HG03571 (cell line): ENCODE data around the gene TFF2.

ENCODE experiments used
- ATAC-seq: cut with Tn5 transposase; IDR thresholded peaks from one replicate; pipeline ENCODE4 v1.9.1; 2021; ENCODE audit not compliant: unreplicated experiment

TFF2 gene

DNA sequence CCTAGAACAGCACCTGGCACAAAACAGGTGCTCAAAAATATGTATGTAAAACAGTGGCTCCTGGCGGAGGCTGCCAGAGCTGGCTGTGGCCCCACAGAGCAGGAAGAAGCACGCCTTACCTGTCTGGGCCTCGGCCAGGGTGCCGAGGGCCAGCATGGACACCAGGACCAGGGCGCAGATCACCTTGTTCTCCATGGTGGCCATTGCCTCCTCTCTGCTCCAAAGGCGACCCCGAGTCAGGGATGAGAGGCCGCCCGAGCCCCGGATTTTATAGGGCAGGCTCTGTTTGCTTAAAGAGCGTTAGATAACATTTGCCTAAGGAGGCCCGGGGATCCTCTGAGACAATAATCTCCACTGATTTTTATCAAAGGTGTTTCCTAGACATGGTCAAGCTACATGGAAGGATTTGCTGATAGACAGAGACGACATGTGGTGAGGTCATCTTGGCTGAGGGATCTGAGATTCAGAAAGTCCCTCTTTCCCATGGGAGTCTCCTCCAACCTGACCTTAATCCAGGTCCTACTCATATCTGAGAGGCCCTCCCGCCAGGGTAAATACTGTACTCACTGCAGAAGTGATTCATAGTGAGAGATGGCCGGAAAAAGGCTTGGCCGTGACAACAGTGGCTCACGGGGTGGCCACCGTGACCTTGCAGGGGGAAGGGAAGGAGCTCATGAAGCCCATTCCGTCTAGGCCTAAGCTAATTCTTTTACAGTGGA is 15.7 kb upstream of the TFF2 start, which contains the start of gene TFF1:
TSS of gene TFF1 (minus strand) at position 244 of the 719 bp plus-strand sequence. CDS start at position 204, 40 bp downstream.
- no peak for ATAC-seq

DNA sequence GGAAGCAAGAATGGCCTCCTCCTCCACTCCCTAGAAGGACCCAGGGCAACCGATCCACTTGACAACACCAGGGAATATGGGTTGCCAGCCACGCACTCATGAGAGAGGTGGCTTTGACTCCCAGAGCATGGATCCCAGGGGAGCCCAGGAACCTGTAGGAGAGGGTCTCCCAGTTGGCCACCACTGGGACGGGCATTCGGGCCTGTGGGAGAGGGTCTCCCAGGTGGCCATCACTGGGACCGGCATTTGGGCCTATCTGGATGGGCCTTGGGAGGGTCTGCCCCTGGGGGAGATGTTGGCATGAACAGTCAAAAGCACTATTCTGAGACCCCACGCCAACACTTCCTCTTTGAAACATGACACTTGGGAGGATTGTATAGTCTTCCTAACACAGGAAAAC is 15.0 kb upstream of the TFF2 start:
- no peak for ATAC-seq

DNA sequence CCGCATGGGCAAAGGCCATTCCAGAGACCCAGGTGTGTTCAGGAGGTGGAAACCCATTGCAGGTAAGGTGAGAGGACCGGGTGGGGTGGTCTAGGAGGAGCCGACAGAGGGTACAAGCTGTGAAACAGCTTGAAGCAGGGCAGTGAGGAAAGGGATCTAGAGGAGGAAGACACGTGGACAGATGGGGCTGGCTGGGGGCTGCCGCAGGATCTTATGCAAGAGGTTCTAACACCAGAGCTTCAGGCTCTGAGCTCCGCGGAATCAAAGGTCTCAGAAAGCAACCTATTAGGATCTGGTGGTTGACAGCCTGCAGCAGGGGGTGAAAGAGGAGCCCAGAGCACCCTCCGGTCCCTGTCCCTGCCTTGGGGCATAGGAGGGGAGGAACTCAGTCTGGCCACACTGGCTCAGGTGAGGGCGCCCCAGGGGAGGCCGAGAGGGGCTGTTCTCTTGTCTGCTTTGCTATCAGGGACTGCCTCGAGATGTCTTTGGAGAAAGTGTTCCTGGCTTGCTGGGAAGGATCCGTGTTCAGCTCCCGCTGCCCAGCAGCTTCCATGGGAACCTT is 13.6 kb upstream of the TFF2 start:
- ATAC-seq = no peak

DNA sequence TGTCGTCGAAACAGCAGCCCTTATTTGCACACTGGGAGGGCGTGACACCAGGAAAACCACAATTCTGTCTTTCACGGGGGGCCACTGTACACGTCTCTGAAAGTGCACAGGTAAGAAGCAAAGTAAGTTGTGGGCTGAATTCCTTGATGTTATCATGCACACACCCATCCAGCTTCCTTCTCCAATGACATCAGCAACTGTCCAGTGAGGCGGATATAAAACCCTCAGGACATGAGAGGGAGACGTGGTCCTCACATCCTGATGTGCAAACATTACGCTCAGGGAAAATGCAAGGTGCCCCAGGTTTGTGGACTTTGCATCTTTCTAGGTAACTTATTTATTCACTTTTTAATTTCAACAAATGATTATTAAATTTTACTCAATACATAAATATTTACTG is 12.5 kb upstream of the TFF2 start:
- ATAC-seq = no peak

DNA sequence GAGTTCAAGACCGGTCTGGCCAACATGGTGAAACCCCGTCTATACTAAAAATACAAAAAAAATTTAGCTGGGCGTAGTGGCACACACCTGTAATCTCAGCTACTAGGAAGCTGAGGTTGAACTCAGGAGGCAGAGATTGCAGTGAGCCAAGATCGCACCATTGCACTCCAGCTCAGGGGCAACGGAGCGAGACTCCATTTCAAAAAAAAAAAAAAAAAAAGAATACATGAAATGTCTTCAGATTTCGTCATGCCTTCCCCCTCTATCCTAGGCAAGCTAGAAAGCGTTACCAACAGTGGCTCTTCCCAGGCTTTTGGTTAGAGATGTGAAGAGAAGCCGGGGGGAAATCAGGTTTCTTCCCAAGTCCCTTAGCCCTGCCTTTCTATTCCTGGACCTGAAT is 11.9 kb upstream of the TFF2 start:
- ATAC-seq = no peak

DNA sequence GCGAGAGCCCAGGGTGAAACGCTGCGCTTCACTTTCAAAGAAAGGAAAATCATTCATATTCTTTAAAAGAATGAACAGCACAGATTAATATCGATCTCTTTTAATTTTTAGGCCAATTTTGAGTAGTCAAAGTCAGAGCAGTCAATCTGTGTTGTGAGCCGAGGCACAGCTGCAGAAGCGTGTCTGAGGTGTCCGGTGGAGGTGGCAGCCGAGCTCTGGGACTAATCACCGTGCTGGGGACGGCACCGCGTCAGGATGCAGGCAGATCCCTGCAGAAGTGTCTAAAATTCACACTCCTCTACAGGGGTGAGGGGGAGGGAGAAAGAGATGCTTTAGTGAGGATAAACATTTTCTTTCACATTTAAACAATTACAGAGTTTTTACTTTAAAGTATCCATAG is 11.4 kb upstream of the TFF2 start:
- no peak for ATAC-seq

DNA sequence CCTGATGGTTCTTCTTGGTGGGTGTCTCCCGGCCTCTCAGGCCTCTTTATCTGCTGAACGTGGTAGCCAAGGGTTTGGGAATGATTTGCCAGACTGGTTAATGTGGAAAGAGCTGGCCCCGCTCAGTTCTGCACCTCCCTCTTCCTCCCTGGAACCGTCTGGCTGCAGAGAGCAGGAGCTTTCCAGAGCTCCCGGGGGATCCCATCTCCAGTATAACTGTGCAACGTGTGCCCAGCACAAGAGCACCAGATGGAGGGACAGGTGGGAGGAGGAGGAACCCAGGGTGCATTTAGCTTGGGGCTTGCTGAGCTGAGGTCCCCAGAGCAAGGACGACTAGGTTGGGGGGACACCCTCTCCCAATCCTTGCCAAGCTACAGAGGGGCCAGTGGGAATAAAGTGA is 10.5 kb upstream of the TFF2 start:
- no peak for ATAC-seq

DNA sequence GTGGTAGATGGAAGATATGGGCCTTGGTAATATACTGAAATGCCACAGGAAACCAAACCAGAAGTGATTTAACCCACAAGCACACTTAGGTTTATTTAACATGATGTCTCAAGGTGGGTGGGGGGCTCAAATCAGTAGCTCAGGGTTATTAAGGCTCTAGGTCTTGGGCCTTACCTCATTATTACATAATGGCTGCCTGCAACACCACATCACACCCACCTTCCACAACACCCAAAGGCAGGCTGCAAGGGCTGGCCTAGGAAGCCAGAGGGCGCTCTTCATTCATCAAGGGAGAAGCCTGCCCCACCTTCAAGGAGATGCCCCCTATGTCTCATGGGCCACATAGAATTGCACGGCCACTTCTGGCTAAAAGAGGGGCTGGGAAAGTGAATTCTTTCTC is 9.5 kb upstream of the TFF2 start:
- ATAC-seq = no peak

DNA sequence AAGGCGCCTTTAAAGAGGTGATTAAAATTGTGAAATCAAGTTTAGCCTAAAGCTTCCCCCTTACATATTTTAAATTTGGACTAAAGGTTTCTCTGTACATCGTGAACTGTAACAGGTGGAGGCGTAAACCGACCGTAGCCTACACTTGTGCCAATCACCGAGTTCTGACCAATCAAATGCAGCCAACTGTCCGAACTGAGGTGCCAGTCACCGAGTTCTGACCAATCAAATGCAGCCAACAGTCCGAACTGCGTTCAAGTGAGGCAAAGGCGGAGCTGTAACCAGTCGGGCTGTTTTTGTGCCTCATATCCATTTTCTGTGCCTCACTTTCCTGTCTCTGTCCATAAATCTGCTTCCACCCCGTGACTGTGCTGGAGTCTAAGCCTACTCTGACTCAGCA is 8.1 kb upstream of the TFF2 start:
- ATAC-seq = no peak

DNA sequence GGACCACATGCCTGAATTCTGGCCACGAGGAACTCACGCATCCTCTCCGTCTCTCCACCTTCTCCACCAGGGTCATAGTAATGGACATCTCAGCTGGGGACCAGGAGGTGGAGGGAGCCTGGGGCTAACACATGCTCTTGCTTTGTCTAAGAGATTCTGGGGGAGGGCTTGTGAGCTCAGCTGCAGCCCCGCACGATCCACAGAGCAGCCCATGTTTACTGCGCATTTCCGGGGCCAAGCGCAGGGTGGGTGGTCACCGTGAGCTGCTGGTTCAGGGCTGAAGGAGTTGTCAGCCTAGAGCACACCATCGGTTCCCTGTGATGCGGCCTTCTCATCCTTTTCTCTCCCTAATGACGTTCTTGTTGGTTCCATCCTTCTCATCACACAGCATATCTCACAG is 7.5 kb upstream of the TFF2 start:
- no peak for ATAC-seq

DNA sequence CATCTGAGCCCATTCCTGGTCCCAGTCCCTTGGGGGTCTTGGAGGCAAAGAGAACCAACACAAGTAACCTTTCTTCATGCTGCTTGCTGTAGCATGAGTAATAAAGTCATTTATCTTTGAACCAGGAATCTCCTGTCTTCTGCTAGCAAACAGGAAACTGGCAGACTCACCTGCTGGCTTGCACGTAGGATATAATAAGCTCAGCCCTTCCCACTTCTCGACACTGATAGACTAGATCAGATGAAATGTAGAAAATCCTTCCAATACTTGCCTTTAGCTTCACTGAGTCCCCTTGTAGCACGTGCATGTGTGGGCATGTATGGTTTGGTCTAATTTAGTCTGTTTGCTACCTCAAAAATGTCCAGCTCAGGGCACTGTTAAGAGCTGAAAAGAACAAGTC is 6.5 kb upstream of the TFF2 start:
- no peak for ATAC-seq

DNA sequence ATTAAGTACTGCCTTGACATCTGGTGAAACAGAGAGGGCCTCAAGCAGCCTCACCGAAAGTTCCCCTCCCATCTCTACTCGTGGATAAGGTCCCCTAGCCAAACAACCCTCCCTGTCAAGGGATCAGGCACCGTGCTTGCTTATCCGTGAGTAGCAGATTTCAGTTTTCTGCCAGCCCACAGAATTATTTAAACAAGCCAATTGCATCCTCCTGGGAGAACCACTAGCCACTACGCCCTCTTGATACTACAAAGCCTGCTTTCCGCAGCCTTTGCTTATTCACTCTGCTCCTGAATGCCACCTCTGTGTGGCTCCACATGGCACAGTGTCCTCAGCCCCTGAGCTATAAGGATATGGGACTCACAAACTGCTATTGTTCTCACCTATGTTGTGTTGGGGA is 5.9 kb upstream of the TFF2 start:
- no peak for ATAC-seq

DNA sequence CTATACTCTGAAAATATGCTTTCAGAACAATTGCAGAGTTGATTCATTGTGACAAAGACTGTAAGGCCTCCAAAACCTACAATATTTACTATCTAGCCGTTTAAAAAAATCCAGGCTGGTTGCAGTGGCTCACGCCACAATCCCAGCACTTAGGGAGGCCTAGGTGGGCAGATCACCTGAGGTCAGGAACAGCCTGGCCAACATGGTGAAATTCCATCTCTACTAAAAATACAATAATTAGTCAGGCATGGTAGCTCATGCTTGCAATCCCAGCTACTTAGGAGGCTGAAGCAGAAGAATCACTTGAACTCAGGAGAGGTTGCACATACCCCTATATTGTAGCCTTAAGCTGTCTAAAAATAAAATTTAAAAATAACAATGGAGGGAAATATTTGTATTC is 5.3 kb upstream of the TFF2 start:
- no peak for ATAC-seq

DNA sequence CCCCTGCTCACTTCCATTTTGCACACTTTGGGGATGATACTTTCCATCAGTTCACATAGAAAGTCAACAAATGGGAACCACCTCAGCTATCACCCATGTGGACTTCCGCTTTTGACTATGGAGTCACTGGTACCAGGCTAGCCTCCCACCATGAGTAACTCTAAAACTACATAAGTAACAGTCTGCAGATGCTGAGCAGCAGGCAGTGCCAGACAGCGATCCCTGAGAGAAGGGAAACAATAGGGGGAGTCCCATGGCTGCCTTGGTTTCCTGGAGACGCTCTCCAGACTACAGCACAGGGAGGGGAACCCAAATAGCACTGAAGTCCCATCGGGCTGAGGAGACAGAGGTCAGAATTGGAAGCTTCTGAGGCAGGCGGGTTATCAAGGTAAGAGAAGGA is 2.8 kb upstream of the TFF2 start:
- ATAC-seq = no peak

DNA sequence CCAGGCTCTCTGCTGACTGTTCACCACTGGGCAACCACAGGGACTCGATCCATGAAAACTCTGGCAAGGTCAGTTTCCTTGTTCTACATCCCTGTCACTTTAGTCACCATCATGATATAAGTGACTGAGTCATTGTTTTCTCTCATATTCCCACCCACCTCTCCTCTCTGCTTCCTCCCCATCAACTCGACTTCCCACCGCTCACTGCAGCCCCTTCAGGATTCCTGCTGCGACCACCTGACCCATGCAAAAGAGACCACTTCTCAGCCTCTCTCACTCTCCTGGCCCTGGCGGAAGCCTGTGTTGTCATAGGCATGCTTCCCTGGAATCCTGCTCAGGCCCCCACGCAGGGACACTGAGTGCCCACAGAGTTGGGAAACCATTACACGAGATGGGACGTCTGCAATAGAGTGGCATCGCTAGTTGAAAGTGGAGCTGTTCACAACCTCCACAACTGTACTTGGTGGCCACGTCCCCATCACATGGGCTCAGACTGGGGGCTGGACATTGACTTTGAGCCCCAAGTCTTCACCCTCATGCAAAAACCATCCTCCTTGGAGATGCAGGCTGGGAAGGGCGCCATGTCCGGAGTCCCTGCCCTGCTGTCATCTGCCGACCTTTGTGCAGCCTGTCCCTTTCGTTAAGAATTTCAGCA is 1.8 kb upstream of the TFF2 start:
- ATAC-seq = no peak

DNA sequence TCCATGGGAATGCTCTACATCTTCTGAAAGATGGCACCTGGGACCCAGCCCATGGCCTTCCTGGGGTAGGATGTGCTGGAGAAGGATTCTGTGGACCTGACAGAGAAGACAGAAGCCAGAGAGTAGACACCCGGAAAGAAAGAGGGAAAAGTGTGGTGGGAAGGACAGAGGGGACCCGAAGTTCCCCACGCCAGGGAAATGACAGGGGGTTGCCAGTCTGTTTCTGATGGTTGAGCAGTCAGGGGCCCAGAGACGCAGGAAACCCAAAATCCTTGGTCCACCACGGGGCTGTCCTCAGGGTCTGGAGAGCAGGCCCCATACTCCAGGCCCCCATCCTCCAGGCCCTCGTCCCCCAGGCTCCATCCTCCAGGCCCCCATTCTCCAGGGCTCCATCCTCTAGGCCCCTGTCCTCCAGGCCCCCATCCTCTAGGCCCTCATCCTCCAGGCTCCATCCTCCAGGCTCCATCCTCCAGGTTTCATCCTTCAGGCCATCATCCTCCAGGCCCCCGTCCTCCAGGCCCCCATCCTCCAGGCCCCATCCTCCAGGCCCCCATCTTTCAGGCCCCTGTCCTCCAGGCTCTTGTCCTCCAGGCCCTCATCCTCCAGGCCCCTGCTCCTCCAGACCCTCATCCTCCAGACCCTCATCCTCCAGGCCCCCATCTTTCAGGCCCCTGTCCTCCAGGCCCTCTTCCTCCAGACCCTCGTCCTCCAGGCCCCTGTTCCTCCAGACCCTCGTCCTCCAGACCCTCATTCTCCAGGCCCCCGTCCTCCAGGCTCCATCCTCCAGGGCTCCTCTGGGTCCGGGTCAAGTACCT is 1.0 kb upstream of the TFF2 start:
- ATAC-seq = no peak

DNA sequence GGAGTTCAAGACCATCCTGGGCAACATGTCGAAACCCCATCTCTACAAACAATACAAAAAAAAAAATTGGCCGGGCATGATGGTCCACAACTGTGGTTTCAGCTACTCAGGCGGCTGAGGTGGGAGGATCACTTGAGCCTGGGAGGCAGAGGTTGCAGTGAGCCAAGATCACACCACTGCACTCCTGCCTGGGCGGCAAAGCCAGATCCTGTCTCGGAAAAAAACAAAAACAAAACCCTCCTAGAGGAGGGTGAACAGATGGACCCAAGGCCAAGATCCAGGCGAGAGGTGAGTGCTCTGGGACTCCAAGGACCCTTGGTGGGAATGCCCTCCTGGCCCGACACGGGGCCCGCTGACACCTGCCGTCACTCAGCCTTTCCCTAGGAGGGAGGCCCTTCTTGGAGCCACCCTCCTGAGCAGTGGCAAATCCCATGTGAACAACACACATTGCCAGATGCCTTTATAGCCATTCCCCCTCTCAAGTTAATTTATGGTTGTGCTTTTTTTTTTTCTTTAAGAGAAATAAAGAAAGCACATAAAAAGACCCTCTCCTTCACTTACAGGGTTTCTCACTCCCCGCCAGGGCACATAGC is 380 bp downstream of the TFF2 start:
- no peak for ATAC-seq

DNA sequence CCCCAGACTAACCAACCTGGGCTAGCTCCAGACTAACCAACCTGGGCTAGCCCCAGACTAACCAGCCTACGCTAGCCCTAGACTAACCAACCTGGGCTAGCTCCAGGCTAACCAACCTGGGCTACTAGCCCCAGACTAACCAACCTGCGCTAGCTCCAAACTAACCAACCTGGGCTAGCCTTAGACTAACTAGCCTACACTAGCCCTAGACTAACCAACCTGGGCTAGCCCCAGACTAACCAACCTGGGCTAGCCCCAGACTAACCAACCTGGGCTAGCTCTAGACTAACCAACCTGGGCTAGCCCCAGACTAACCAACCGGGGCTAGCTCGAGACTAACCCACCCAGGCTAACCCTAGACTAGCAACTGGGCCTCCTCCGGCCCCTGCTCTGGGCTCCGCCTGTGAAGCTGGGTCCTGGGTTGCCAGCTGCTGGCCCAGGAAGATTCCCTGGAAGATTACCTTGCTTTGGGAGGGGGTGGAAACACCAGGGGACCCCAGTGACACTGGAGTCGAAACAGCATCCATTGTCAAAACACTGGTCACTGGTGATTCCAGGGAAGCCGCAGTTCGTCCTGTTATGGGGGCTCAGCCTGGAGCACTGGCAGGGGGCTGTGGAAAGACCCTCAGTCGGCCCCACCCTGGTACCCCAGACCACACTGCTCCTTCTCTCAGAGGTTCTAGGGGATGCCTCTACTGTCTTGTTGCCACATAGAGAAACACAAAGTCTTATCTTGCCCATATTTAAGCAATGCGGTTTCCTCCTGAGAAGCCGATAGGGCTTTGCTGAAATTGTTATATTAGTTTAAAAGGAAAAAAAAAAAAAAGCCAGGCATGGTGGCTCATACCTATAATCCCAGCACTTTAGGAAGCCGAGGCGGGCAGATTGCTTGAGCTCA is 1.1 kb downstream of the TFF2 start:
- no peak for ATAC-seq

DNA sequence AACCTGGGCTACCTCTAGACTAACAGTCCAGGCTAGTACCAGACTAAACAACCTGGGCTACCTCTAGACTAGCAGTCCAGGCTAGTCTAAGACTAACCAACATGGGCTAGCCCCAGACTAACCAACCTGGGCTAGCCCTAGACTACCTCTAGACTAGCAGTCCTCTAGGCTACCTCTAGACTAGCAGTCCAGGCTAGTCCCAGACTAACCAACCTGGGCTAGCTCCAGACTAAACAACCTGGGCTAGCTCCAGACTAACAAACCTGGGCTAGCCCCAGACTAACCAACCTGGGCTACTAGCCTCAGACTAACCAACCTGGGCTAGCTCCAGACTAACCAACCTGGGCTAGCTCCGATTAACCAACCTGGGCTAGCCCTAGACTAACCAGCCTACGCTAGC is 2.0 kb downstream of the TFF2 start:
- ATAC-seq = no peak

DNA sequence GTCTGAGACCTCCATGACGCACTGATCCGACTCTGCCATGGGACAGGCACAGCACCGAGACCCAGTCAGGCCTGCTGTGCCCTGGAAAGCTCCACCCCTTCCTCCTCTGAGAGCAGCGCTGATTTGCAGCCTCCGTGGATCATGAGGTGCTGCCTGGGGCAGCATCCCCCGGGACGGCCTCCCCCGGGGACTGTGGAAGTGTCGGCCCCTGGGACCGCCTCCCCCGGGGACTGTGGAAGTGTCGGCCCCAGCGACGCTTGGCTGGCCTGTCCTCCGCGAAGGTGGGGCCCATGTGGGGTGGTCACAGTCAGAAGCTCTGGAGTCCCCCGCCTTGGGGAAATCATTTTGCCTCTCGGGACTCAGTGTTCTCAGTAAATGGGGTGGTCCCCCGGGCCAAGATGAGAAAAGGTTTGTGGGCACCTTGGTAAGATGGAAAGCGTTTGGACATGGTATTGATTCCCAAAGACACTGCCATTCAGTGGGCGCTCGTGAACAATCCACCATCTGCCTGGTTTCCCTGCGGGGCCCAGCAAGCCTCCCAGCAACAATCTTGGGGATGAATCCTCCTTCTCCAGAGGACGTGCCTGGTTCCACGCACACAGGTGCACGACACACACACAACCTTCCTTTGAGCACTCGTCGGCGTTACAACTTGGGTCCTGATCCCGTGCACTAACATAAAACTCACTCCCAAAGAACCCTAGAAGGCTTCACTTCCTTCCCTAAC is 3.0 kb downstream of the TFF2 start:
- ATAC-seq = no peak
